Gastroesophageal sphincter (tissue), 4 donors: ENCODE data around the gene CNGB1. TPM values are rescaled to one million over a fixed set of nuclear protein-coding genes. Genes with fewer than 3 reads are reported as not detected.
"Not testable (repeated sequence)": the region's sequence is repeated elsewhere in the genome, so short reads cannot be mapped to it uniquely, and the experiment has no call there.

Experiments used
- ATAC-seq: fragments of 150-250 bp; one replicate; pipeline ENCODE4 v1.9.1; 2016; ENCODE audit warnings: mild to moderate bottlenecking, moderate library complexity
- H3K27ac ChIP-seq, 4 donors: fragments of 200-600 bp; sonication (generic) in 3 of 4; 1 replicate in 3 of 4; 2 replicates in 1 of 4; pipeline ENCODE4 v1.5.1; 2016 to 2019
- H3K27me3 ChIP-seq: fragments of 200-600 bp; sonication (generic); one replicate; pipeline ENCODE4 v1.5.1; 2019
- H3K36me3 ChIP-seq, 2 donors: fragments of 200-600 bp; sonication (generic); one replicate each; pipeline ENCODE4 v1.5.1; 2019; ENCODE audit warnings: control low read depth in 1 of 2
- H3K4me1 ChIP-seq, 3 donors: fragments of 200-600 bp; sonication (generic); 1 replicate in 2 of 3; 2 replicates in 1 of 3; pipeline ENCODE4 v1.5.1; 2016 to 2019; ENCODE audit warnings: control low read depth in 2 of 3
- H3K4me3 ChIP-seq, 2 donors: fragments of 200-600 bp; sonication (generic); one replicate each; pipeline ENCODE4 v1.5.1; 2019; ENCODE audit warnings: mild to moderate bottlenecking in 1 of 2, moderate library complexity in 1 of 2
- H3K9me3 ChIP-seq, 3 donors: fragments of 200-600 bp; sonication (generic); one replicate each; pipeline ENCODE4 v1.5.1; 2017 to 2019; ENCODE audit warnings: control low read depth in 2 of 3
- CTCF ChIP-seq, 4 experiments: fragments of 200-600 bp in 2 of 4; fragments of 450-650 bp in 2 of 4; sonication (generic) in 1 of 4; IDR thresholded peaks; one replicate each; pipeline ENCODE4 v1.5.1; 2017 to 2019; ENCODE audit warnings: antibody characterized with exemption in 4 of 4, mild to moderate bottlenecking in 2 of 4, moderate library complexity in 2 of 4
- EP300 ChIP-seq: sonication (generic); formaldehyde crosslinking; IDR thresholded peaks from one replicate; pipeline ENCODE4 v1.6.1; 2017; ENCODE audit warnings: antibody characterized with exemption, mild to moderate bottlenecking
- POLR2A ChIP-seq, 2 donors: fragments of 450-650 bp; IDR thresholded peaks; one replicate each; pipeline ENCODE4 v1.6.1; 2017; ENCODE audit warnings: antibody characterized with exemption in 2 of 2, mild to moderate bottlenecking in 2 of 2, moderate library complexity in 1 of 2
- POLR2AphosphoS5 ChIP-seq: sonication (generic); formaldehyde crosslinking; IDR thresholded peaks from one replicate; pipeline ENCODE4 v1.6.1; 2017; ENCODE audit warnings: antibody characterized with exemption
- WGBS, 2 donors: methylation state at CpG; one replicate each; pipeline ENCODE4 v1.1.5; 2018; ENCODE audit warnings: low coverage in 1 of 2; 5-methylcytosine and 5-hydroxymethylcytosine counted together
- total RNA-seq, 4 donors: library from RNA; depleted of rRNA; stranded (reverse); fragments of >200 nt; gene quantifications; one replicate each; pipeline ENCODE4 v1.1.0, GENCODE V29; 2016

CNGB1 gene
- total RNA-seq, 4 donors from 2014 or later, result 0.15 to 0.67 TPM; not detected in 2

GRCh38 chr16:57840833-57841232 lies 130.1 kb downstream of the CNGB1 start:
- Histone ChIP-seq H3K36me3 (no peaks in the 10 kb centered on the region), H3K4me1 (no peaks in the 10 kb centered on the region), H3K4me3 (no peak overlapping the region), H3K27ac (no peak overlapping the region), H3K9me3 (no peaks in the 10 kb centered on the region), H3K27me3 (peaks cover 8% of the 10 kb centered on the region)
- TF ChIP-seq EP300 (no peak), CTCF (IDR thresholded peaks at IDR 0.05) (no peak), POLR2A (IDR thresholded peaks at IDR 0.05) (no peak), POLR2AphosphoS5 (no peak)
- ATAC-seq, result no peak
- 78 to 80% methylated on average over 1 to 8 of the region's 8 CpGs for WGBS, 2 donors

- no peak overlapping the region for H3K27ac ChIP-seq
- TF ChIP-seq POLR2AphosphoS5 (no peak), EP300 (no peak), POLR2A (IDR thresholded peaks at IDR 0.05) (no peak), CTCF (IDR thresholded peaks at IDR 0.05) (no peak)
- 50 to 59% methylated on average over 2 to 8 of the region's 13 CpGs for WGBS, 2 donors
- no peak overlapping the region for H3K4me3 ChIP-seq
- ATAC-seq, result no peak
- no peaks in the 10 kb centered on the region for H3K9me3 ChIP-seq
- no peaks in the 10 kb centered on the region for H3K4me1 ChIP-seq
- H3K36me3 ChIP-seq, result no peaks in the 10 kb centered on the region
- peaks cover 31% of the 10 kb centered on the region for H3K27me3 ChIP-seq
Observed at GRCh38 chr16:57838161-57838560, 132.8 kb downstream of the CNGB1 start.

- Histone ChIP-seq H3K27ac (no peak overlapping the region), H3K4me1 (no peaks in the 10 kb centered on the region), H3K36me3 (no peaks in the 10 kb centered on the region), H3K27me3 (peaks cover 31% of the 10 kb centered on the region), H3K4me3 (no peak overlapping the region), H3K9me3 (no peaks in the 10 kb centered on the region)
- ATAC-seq, result no peak
- TF ChIP-seq POLR2A (IDR thresholded peaks at IDR 0.05), result no peak
- TF ChIP-seq POLR2AphosphoS5, result no peak
- no peak for TF ChIP-seq EP300
- no peak for TF ChIP-seq CTCF (IDR thresholded peaks at IDR 0.05)
- 75 to 81% methylated on average over 5 to 7 of the region's 10 CpGs for WGBS, 2 donors
Observed at GRCh38 chr16:57837305-57838125, 133.4 kb downstream of the CNGB1 start.

- not testable (repeated sequence) for H3K27ac ChIP-seq, H3K9me3 ChIP-seq, H3K4me1 ChIP-seq, H3K4me3 ChIP-seq, H3K36me3 ChIP-seq, ATAC-seq
- H3K27me3 ChIP-seq, result peaks cover 31% of the 10 kb centered on the region
- WGBS, 2 donors, result 100% methylated on average over 2 of the region's 4 CpGs; no CpG with 5 or more reads in 1 of the 2 donors
Observed at GRCh38 chr16:57835439-57835838, 135.5 kb downstream of the CNGB1 start.

- TF ChIP-seq POLR2AphosphoS5, result no peak
- no peak for TF ChIP-seq CTCF (IDR thresholded peaks at IDR 0.05)
- TF ChIP-seq POLR2A (IDR thresholded peaks at IDR 0.05), result no peak
- TF ChIP-seq EP300, result no peak
- 68 to 74% methylated on average over 3 of the region's 5 CpGs for WGBS, 2 donors
- Histone ChIP-seq H3K27ac (no peak overlapping the region), H3K9me3 (no peaks in the 10 kb centered on the region), H3K27me3 (peaks cover 31% of the 10 kb centered on the region), H3K36me3 (no peaks in the 10 kb centered on the region), H3K4me1 (peaks cover 0 to 5% (median 0%) of the 10 kb centered on the region in 3 donors), H3K4me3 (no peak overlapping the region)
- ATAC-seq, result no peak
Observed at GRCh38 chr16:57834936-57835335, 136.0 kb downstream of the CNGB1 start.

Other genes with a start within 250 kb of the CNGB1 start
- gene KATNB1, start 235.4 kb downstream of the CNGB1 start, total RNA-seq, result 10 to 100 TPM in 3 of 4 donors, 1 to 10 TPM in 1; 6.4 to 21.5 (median 11.1) TPM
- gene KIFC3, start 168.6 kb downstream of the CNGB1 start, total RNA-seq, result 10 to 100 TPM; 17.4 to 78.4 (median 36.2) TPM
- 10 to 100 TPM in 1 of 4 donors, 1 to 10 TPM in 3; 4.4 to 16.0 (median 8.0) TPM for gene ZNF319, start 29.5 kb upstream of the CNGB1 start, total RNA-seq
- 10 to 100 TPM; 18.2 to 87.1 (median 27.6) TPM for gene USB1, start 30.3 kb upstream of the CNGB1 start, total RNA-seq
- gene MMP15, start 54.6 kb upstream of the CNGB1 start, total RNA-seq, result 10 to 100 TPM in 2 of 4 donors, 1 to 10 TPM in 2; 2.0 to 12.8 (median 8.0) TPM
- gene CFAP20, start 158.3 kb upstream of the CNGB1 start, total RNA-seq, result 10 to 100 TPM; 14.8 to 48.3 (median 25.7) TPM
- 10 to 100 TPM; 34.3 to 54.4 (median 39.0) TPM for gene CSNK2A2, start 227.0 kb upstream of the CNGB1 start, total RNA-seq